HG03095 (cell line): ENCODE measurements around the gene ST6GALNAC3.

Source experiments
- ATAC-seq: cut with Tn5 transposase; IDR thresholded peaks from one replicate; pipeline ENCODE4 v1.9.1; 2021; ENCODE audit warnings: moderate library complexity; ENCODE audit not compliant: unreplicated experiment

Gene ST6GALNAC3

DNA sequence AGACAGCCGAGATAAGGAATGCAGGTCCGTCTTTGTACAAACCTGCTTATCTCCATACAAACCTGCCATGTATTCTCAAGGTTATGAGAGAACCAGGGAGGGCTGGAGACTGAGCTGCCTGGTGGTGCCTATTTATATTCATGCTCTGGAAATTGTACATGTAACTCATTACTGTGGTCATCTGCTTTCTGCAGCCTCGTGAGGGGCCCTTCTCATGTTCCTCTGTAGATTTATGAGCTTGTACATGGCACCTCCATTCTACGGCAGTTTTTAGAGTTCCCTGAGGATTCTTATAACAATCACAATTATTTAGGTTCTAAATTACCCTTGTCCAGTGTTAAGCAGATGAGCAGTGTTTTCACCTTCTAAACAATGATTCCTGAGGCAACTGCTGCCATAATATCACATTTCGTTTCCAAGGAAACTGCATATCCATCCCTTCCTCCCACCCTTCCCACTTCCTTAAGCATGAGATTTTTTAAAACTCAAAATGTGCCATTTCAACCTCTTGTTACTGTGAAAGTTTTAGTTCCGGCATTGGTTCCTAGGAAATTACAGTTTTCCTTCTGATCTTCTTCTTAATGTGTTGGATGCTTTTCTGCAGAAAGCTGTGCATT is 112.1 kb downstream of the ST6GALNAC3 start:
- no peak for ATAC-seq

GRCh38 chr1:76187436-76187835 is 112.9 kb downstream of the ST6GALNAC3 start:
- no peak for ATAC-seq

DNA sequence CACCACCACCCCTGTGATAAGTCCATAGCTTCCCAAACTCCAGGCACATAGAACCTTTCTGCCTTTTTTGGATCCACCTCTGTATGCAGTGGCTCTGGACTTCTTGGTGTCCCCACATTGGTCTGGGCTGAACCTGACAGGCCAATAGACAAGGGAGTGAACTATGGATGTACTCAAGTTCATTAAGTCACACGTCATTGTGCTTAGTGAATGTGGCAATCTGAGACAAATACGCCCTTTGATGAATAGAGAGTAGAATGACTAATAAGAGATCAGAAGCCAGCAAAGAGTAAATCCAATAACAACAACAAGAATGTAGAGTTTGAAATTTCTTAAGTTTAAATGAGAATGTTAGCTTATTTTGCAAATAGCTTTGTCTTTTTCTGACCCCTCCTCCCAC is 114.8 kb downstream of the ST6GALNAC3 start:
- ATAC-seq, result no peak

DNA sequence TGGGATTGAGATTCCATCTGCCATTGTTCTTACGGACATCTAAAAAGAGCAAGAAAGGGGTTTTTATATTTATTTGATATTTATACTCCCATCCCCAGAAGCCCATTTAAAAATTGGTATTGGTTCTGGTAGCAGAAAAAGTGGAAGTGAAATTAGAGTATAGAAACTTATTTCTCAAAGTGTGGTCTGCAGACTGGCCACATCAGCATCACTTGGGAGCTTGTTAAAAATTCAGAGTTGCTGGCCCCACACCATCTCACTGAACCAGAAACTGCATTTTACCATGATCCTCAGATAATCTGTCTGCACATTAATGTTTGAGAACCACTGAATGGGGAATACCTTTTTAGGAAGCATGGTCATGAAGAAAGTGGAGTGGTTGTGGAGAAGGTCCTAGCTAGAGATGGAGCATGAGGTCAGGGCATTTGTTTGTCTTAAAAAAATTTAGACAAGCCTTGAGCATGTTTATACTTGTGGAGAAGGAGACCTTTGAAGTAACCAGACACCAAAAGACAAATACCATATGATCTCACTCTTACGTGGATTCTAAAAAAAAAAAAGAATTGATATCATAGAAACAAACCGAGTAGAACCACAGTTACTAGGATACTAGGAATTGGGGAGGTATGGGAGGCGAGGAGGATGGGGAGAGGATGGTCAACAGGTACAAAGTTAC is 116.3 kb downstream of the ST6GALNAC3 start:
- peak; percentile 68 for ATAC-seq

DNA sequence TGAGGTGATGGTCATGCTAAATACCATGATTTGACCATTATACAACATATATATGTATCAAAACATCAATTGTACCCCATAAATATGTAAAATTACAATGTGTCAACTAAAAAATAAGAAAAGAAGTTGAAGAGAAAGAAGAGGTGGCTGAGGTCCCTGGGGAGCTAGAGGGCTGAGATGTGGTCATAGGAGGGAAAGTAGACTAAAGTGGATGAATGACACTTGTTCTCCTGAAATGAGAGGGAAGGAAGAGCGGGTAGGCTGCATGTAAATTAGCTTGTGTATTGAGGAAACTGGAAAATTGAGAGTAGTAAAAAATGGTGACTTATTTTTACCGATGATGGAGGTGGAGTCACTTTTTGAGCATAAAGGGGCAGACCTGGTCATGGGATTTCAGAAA is 117.0 kb downstream of the ST6GALNAC3 start:
- no peak for ATAC-seq

DNA sequence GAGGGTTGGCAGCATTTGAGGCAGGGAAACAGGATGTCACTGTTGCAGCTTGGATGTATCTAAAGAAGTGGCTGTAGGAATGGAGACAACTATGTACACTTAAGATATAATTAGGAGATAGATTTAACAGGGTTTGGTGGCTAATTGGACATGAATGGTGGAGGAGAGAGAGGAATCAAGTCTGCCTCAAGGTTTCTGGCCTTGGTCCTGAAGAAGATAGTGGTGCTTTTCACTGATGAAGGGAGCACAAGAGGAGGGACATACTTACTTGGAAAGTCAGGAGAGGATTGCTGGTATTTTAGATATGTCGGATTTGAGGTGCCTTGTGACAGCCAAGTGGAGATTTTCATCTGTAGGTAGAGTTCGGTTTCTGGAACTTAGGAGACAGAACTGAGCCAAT is 123.9 kb downstream of the ST6GALNAC3 start:
- no peak for ATAC-seq

- no peak for ATAC-seq
These were observed 128.1 kb downstream of the ST6GALNAC3 start for GRCh38 chr1:76202670-76203069.

DNA sequence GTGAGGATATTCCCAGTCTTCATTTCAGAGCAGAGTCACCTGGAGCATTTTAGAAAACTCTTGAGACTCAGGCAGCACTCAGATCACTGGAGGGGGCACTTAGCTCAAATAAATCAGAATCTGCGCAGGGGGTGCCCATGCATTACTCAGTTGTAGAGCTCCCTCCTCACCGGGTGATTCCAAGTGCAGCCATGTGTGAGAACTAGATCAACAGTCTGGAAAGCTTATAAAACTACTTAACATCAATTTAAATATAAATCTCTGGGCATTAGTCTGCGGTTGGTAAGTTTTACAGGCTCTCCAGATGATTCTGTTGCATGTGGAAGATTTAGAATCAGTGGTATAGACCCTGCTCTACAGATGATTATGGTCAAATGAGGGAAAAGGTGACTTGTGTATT is 128.6 kb downstream of the ST6GALNAC3 start:
- ATAC-seq, result no peak

GRCh38 chr1:76209238-76209637 is 134.7 kb downstream of the ST6GALNAC3 start:
- ATAC-seq, result no peak

GRCh38 chr1:76209648-76210047 is 135.1 kb downstream of the ST6GALNAC3 start:
- no peak for ATAC-seq

GRCh38 chr1:76210160-76210559 is 135.6 kb downstream of the ST6GALNAC3 start:
- no peak for ATAC-seq

- no peak for ATAC-seq
These were observed 144.3 kb downstream of the ST6GALNAC3 start for GRCh38 chr1:76218888-76219287.

GRCh38 chr1:76219366-76219818 is 144.8 kb downstream of the ST6GALNAC3 start:
- no peak for ATAC-seq

DNA sequence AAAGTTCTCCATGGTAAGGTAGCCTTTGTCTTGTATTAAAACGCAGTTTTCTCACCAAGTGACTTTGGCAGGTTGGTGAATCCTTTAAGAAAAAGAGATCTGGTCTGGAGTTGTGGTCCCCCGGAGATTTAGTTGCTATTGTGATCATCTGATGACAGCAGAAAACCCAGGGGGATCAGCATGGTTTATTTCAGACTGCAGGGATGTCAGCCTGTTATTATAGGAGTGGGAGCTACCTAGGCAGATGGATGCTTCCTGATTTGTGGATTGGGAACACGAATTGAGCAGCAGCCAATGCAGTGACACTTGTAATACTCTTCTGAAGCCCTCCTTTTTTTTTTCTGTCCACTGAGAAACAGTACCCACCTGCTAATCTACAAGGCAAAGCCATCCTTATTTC is 150.2 kb downstream of the ST6GALNAC3 start:
- no peak for ATAC-seq

DNA sequence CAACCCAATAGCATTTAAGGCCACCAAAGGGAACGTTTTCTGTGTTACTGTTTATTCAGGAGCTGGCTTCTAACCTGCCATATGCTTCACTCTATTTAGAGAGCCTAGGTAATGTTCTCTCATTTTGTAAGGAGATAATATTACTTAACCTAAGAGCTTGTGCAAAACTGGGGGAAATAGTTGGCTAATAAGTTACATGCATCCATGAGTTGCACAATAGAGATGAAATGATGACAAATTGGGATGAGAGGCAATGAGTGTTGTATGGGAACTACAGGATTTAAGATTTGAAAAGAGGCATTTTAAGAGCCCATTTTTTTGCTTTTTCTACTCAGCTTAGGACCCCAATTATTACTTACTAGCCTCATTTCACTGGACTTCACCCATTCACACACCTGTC is 151.0 kb downstream of the ST6GALNAC3 start:
- no peak for ATAC-seq

DNA sequence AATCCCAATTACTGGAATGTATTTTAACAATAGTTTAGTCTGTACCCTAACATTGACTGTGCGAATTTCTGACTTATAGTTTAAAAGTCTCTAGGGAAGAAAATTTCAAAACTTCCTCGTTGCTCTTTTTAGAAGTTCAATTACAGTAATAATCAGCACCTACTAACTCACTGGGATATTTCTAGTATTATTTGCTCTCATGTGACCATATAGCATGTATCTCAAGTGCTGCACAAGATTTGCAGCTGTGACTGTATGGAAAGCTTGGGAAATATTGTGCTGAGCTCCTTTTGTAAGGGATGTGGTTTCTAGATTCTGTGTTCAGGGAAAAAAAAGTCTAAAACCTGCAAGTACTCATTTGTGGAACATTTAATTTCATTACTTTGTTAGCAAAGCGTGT is 153.1 kb downstream of the ST6GALNAC3 start:
- no peak for ATAC-seq

- ATAC-seq, result no peak
These were observed 154.9 kb downstream of the ST6GALNAC3 start for GRCh38 chr1:76229279-76230005.

GRCh38 chr1:76230842-76231281 is 156.3 kb downstream of the ST6GALNAC3 start:
- no peak for ATAC-seq

- ATAC-seq, result no peak
These were observed 156.8 kb downstream of the ST6GALNAC3 start for GRCh38 chr1:76231320-76231719.

- no peak for ATAC-seq
These were observed 158.1 kb downstream of the ST6GALNAC3 start for GRCh38 chr1:76232666-76233065.

DNA sequence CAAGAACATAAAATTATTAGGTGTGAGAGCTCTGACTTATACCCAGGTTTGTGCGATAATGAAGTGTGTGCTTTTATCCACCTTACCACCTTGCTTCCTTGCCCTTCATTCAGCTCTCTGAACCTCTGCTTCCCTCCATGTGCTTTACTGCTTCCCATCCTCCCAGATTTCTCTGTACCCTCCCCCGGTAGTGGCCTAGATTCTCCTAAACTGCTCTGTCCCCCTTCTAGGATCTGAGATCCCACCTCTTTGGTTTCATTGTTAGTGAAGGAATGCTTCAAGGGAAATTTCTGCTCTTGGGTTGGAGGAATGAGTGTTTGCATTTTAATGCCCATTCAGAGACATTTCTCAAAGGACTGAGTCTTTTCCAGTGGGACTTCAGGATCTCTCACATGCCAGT is 159.5 kb downstream of the ST6GALNAC3 start:
- ATAC-seq, result no peak

- ATAC-seq, result no peak
These were observed 162.7 kb downstream of the ST6GALNAC3 start for GRCh38 chr1:76237211-76237610.
